RWPE1 (cell line): ENCODE data around the gene CELF4.

Experiments
- CTCF ChIA-PET: fragments of 350-600 bp; sonication (Branson Sonifier 250); formaldehyde crosslinking; extraction: SDS; loops from one replicate; lab custom pipeline; 2021; lab: Yijun Ruan, JAX
- POLR2A ChIA-PET: fragments of 400-600 bp; formaldehyde crosslinking; extraction: SDS; loops from one replicate; lab custom pipeline; 2020; ENCODE audit warnings: antibody characterized with exemption; ENCODE audit not compliant: low non-redundant PET; lab: Yijun Ruan, JAX
- DNase-seq: peaks from one replicate; pipeline ENCODE4 v3.0.0; 2012; ENCODE audit warnings: low spot score
- H3K27ac ChIP-seq: fragments of 450-650 bp; 2 replicates; pipeline ENCODE4 v1.5.1; 2017
- TF ChIP-seq, protein P1 (sequence below): fragments of 450-650 bp; conservative IDR thresholded peaks from 2 replicates; pipeline ENCODE4 v1.5.1; 2017; ENCODE audit warnings: low read depth, mild to moderate bottlenecking

CELF4 gene

DNA sequence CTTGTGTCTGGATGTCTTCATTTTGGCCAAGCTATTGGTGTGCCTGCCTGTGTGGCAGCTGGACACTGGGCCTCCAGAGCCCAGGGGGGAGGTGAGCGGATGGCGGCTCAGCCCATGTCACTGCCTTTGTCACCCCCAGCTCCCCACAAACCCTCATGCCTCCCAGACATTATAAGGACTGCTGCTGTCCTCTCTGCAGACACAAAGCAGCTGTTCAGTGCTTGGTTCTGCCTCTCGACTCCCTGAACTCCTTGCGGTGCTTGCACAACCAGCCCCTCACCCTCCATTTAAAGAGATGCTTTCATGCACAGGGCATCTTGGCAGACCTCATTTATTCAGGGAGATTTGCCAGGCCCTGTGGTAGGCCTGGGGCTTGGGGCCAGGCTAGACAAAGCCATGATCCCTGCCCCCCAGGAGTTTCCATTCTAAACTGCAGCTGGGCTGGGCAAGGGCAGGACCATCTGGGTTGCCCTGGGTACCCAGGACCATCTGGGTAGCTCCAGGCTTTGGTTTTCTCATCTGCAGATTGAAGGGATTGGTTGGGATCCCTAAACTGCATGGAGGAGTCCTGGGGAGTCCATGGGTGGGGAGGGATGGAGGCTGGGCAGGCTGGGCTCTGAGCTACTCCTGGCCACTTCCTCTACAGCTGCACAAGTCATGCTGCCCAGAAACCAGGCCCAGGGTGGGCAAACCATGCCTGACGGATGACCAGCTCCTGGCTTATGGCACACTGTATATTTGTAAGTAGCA, 168.5 kb downstream of the CELF4 start:
- CTCF ChIA-PET: no interaction called here
- TF ChIP-seq, protein P1, sequence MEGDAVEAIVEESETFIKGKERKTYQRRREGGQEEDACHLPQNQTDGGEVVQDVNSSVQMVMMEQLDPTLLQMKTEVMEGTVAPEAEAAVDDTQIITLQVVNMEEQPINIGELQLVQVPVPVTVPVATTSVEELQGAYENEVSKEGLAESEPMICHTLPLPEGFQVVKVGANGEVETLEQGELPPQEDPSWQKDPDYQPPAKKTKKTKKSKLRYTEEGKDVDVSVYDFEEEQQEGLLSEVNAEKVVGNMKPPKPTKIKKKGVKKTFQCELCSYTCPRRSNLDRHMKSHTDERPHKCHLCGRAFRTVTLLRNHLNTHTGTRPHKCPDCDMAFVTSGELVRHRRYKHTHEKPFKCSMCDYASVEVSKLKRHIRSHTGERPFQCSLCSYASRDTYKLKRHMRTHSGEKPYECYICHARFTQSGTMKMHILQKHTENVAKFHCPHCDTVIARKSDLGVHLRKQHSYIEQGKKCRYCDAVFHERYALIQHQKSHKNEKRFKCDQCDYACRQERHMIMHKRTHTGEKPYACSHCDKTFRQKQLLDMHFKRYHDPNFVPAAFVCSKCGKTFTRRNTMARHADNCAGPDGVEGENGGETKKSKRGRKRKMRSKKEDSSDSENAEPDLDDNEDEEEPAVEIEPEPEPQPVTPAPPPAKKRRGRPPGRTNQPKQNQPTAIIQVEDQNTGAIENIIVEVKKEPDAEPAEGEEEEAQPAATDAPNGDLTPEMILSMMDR: no peak

DNA sequence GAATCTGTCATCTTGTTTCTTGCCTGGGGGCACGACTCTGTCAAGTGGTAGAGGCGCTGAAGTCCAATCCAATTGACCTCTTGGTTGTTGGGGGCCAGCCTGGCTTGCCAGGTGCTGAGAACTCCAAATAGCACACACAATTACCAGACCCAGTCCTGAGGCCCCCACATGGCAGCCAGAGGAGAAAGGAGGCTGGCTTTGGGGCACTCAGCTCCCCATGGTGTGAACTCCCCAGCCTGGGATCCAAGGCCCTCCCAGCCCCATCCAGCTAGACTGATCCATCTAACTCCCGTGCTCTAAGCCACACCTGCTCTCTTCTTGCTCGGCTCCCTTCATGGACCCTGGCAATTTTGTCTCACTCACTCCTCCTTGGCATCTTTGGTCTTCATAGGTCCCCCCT, 170.0 kb downstream of the CELF4 start:
- DNase-seq: no peak
- H3K27ac ChIP-seq: no peak overlapping the region
- POLR2A ChIA-PET: no interaction called here
- TF ChIP-seq, protein P1: no peak
- CTCF ChIA-PET: interaction anchor here (0.7 kb wide), 1 partner anchor 77 kb away, joined by 6 read pairs; no protein-coding TSS in a partner anchor

More for the DNA sequence above, 168.5 kb downstream of the CELF4 start:
- DNase-seq: no peak
- H3K27ac ChIP-seq: no peak overlapping the region
- POLR2A ChIA-PET: no interaction called here

DNA sequence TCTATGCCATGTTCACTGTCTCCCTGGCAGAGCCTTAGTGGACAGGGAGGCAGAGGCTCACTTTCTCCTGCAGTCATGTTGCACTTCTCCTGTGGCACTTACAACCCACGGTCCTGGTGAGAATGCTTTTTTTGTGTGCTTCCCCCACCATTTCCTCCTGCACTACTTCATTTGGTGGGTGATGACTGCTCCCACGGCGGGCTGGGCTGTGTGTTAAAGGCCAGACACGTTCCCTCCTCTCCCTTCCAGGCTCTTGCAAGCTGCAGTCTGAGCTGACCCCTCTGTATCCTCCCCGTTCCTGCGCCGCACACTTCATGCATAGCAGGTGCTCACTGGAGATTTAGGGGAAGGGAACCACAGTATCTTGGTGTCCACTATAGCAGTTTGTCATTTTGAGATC, 170.5 kb downstream of the CELF4 start:
- ChIA-PET CTCF (interaction anchor here (0.7 kb wide), 1 partner anchor 78 kb away, joined by 6 read pairs; no protein-coding TSS in a partner anchor), POLR2A (no interaction called here)
- H3K27ac ChIP-seq: peak overlapping the region; percentile 65; the same call in 1 of the 2 replicates
- no peak for DNase-seq
- TF ChIP-seq, protein P1: no peak

DNA sequence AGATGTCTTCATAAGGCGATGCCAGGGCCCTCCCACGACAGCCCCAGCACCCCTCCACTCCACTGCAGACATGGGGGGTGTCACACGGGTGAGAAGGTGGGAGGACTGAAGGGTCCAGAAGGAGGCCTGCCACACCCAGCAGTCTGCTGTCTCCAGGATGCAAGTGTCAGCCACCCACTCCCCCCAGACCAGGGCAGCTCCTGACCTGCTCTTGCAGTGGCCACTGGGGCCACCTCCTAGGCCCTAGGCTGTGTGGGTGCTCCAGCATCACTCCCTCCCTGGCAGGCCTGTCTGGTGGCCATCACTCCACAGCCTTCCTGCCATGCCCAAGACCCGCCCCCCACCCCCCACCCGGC, 171.0 kb downstream of the CELF4 start:
- POLR2A ChIA-PET: no interaction called here
- TF ChIP-seq, protein P1: no peak
- no peak for DNase-seq
- H3K27ac ChIP-seq: peak overlapping the region; percentile 65
- CTCF ChIA-PET: interaction anchor here (0.6 to 0.9 kb wide), 2 partner anchors 80 to 143 kb away, joined by 3 read pairs; no protein-coding TSS in a partner anchor

DNA sequence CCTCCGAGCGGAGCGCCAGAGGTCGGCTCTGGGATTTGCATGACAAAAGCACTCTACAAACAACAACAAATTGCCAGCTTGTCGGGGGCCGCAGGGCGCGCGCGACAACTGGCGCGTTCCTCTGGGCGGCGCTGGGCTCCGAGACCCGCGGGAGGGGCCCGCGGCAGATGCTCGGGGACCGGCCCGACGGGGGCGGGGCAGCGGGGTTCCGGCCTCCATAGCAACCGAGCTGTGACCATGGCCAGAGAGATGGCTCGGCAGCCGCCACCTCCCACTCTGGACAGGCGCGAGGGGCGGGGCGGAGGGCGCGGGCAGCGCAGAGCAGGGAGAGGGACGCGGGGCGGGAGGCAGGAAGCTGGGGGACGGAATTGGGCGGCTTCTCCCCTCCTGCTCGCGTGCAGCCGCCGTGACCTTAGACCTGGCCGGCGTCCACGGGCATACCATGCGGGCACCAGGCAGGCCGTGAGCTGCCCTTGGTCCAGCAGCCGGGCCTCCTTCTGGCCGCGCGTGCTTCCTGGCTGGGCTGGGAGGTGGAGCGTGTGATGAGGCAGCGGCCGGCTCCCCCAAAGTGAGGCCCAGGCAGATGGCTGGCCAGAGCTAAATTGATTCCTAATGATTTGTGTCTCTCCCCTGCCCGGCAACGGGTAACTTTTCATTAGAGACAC, 171.5 kb downstream of the CELF4 start:
- ChIA-PET POLR2A (no interaction called here), CTCF (interaction anchor here (0.6 to 0.9 kb wide), 3 partner anchors 81 to 1708 kb away, joined by 3 read pairs; no protein-coding TSS in a partner anchor)
- TF ChIP-seq, protein P1: 0 out of 2 replicates have a peak, but pooled peaks have one; percentile 9
- H3K27ac ChIP-seq: peak overlapping the region; percentile 65
- peak; percentile 7 for DNase-seq

DNA sequence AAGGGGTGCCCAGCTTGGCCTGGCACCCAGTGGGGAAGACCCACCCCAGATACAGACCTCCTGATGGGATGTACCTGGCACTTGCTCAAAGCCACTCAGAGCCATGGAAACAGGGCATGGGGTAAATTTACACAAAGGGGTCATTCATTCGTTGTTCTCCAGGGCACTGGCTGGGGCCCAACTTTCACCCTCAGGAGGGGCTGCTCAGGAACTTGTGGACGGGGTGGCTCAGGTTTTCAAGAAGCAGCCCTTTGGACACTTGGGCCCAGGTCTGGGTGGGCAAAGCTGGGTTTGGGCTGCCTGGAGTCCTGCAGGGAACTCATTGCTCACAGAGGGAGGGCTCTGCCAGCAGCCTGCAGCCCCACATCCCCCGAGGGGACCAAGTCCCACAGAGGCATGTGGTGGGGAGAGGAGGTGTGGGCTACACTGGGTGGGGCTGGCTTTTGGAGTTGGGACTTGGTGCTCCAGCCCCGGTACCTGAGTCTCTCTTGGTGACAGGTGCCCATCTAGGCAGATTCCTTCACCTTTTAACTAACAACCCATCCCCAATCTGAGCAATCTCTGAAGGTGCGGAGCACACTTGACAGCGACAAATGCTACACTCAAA, 172.3 kb downstream of the CELF4 start:
- H3K27ac ChIP-seq: no peak overlapping the region
- TF ChIP-seq, protein P1: no peak
- no peak for DNase-seq
- ChIA-PET CTCF (interaction anchor here (0.7 to 0.9 kb wide), 2 partner anchors 144 to 1709 kb away, joined by 3 read pairs; no protein-coding TSS in a partner anchor), POLR2A (no interaction called here)
